Stimulated activated CD8-positive, alpha-beta memory T cell treated with anti-CD3 and anti-CD28 coated beads, Interleukin-12 subunit alpha, Interleukin-12 subunit beta, amount 100 ng/mL, for 1 hour (primary cell): ENCODE measurements around the gene TPST1.
"Not testable (repeated sequence)": the region's sequence is repeated elsewhere in the genome, so short reads cannot be mapped to it uniquely, and the experiment has no call there.

ENCODE experiments used
- DNase-seq: peaks from one replicate; pipeline ENCODE4 v3.0.0-alpha.2; 2020; ENCODE audit warnings: low read depth

TPST1 gene

GRCh38 chr7:66283003-66283920 is 78.1 kb downstream of the TPST1 start:
- no peak for DNase-seq

- DNase-seq: no peak
These were observed 90.9 kb downstream of the TPST1 start for GRCh38 chr7:66296001-66296521.

GRCh38 chr7:66296557-66296956 is 91.4 kb downstream of the TPST1 start:
- DNase-seq: no peak

- DNase-seq: no peak
These were observed 92.4 kb downstream of the TPST1 start for GRCh38 chr7:66297579-66297978.

GRCh38 chr7:66301249-66301648 is 96.1 kb downstream of the TPST1 start:
- DNase-seq: no peak

GRCh38 chr7:66301737-66302136 is 96.6 kb downstream of the TPST1 start:
- DNase-seq: no peak

GRCh38 chr7:66303454-66304155 is 98.5 kb downstream of the TPST1 start:
- no peak for DNase-seq

GRCh38 chr7:66304536-66304935 is 99.4 kb downstream of the TPST1 start:
- DNase-seq: no peak

GRCh38 chr7:66306243-66306642 is 101.1 kb downstream of the TPST1 start:
- no peak for DNase-seq

- DNase-seq: no peak
These were observed 102.6 kb downstream of the TPST1 start for GRCh38 chr7:66307591-66308215.

- DNase-seq: no peak
These were observed 103.3 kb downstream of the TPST1 start for GRCh38 chr7:66308411-66308810.

- DNase-seq: no peak
These were observed 105.5 kb downstream of the TPST1 start for GRCh38 chr7:66310620-66311019.

GRCh38 chr7:66313886-66314568 is 108.9 kb downstream of the TPST1 start:
- no peak for DNase-seq

GRCh38 chr7:66315192-66315591 is 110.1 kb downstream of the TPST1 start:
- DNase-seq: no peak

GRCh38 chr7:66319407-66319979 is 114.4 kb downstream of the TPST1 start:
- DNase-seq: no peak

- DNase-seq: no peak
These were observed 116.1 kb downstream of the TPST1 start for GRCh38 chr7:66321283-66321682.

- DNase-seq: no peak
These were observed 118.1 kb downstream of the TPST1 start for GRCh38 chr7:66323114-66323796.

- DNase-seq: not testable (repeated sequence)
These were observed 119.9 kb downstream of the TPST1 start for GRCh38 chr7:66324985-66325384.

GRCh38 chr7:66326501-66327215 is 121.5 kb downstream of the TPST1 start:
- DNase-seq: no peak

GRCh38 chr7:66330961-66331360 is 125.8 kb downstream of the TPST1 start:
- no peak for DNase-seq
